SK-N-SH (cell line): ENCODE measurements around the gene OR2C1. TPM values are rescaled to one million over a fixed set of nuclear protein-coding genes. Genes with fewer than 3 reads are reported as not detected.

Experiments
- CTCF ChIA-PET: fragments of 300-600, 350-600 bp; formaldehyde crosslinking; extraction: SDS; loops from one replicate; lab custom pipeline; 2021; lab: Yijun Ruan, JAX
- POLR2A ChIA-PET: fragments of 350-600 bp; sonication (Branson Sonifier 250); formaldehyde crosslinking; extraction: SDS; loops from one replicate; lab custom pipeline; 2020; ENCODE audit warnings: antibody characterized with exemption, inconsistent platforms; lab: Yijun Ruan, JAX
- DNase-seq: peaks from one replicate; pipeline ENCODE4 v3.0.0; 2012
- H2AFZ ChIP-seq: fragments of 200-600 bp; sonication (generic); 2 replicates; pipeline ENCODE4 v1.8.1; 2016; ENCODE audit warnings: antibody characterized with exemption, mild to moderate bottlenecking, low read depth
- H3F3A ChIP-seq: fragments of 200-600 bp; sonication (generic); replicated peaks from 2 replicates; pipeline ENCODE3; 2016; ENCODE audit warnings: antibody characterized with exemption, mild to moderate bottlenecking; ENCODE audit not compliant: insufficient read depth
- H3K27ac ChIP-seq, 2 experiments: fragments of 200-500 bp in 1 of 2; fragments of 200-600 bp in 1 of 2; sonication (Bioruptor generic) in 1 of 2; sonication (generic), shearing (Covaris generic) in 1 of 2; 2 replicates each; pipeline versions ENCODE4 v1.5.1 to v1.6.1; 2014 to 2016; ENCODE audit warnings: low read depth in 2 of 2, inconsistent platforms in 1 of 2, low read length in 1 of 2, mild to moderate bottlenecking in 1 of 2, mixed read lengths in 1 of 2
- H3K27me3 ChIP-seq: fragments of 200-600 bp; sonication (generic), shearing (Covaris generic); 2 replicates; pipeline ENCODE4 v1.6.1; 2016; ENCODE audit warnings: mixed run types; ENCODE audit not compliant: insufficient read depth
- H3K36me3 ChIP-seq, 2 experiments: fragments of 200-500 bp in 1 of 2; fragments of 200-600 bp in 1 of 2; sonication (Bioruptor generic) in 1 of 2; sonication (generic) in 1 of 2; replicated peaks in 1 of 2; 2 replicates each; pipeline versions ENCODE3 to v1.5.1; 2014 to 2016; ENCODE audit warnings: low read length in 1 of 2, mild to moderate bottlenecking in 1 of 2; ENCODE audit not compliant: insufficient read depth in 2 of 2, control insufficient read depth in 1 of 2
- H3K4me1 ChIP-seq, 2 experiments: fragments of 200-500 bp in 1 of 2; fragments of 200-600 bp in 1 of 2; sonication (Bioruptor generic) in 1 of 2; sonication (generic), shearing (Covaris generic) in 1 of 2; 2 replicates each; pipeline versions ENCODE4 v1.5.1 to v1.6.1; 2014 to 2016; ENCODE audit warnings: low read depth in 1 of 2, low read length in 1 of 2, mixed run types in 1 of 2; ENCODE audit not compliant: insufficient read depth in 2 of 2, control insufficient read depth in 1 of 2
- H3K4me2 ChIP-seq: fragments of 200-600 bp; sonication (generic), shearing (Covaris generic); 2 replicates; pipeline ENCODE4 v1.6.1; 2017; ENCODE audit warnings: mixed run types
- H3K4me3 ChIP-seq, 2 experiments: fragments of 200-500 bp in 1 of 2; fragments of 200-600 bp in 1 of 2; sonication (Bioruptor generic) in 1 of 2; sonication (generic), shearing (Covaris generic) in 1 of 2; 2 replicates each; pipeline versions ENCODE4 v1.5.1 to v1.8.1; 2014 to 2016; ENCODE audit warnings: low read depth in 2 of 2, inconsistent platforms in 1 of 2, low read length in 1 of 2, mild to moderate bottlenecking in 1 of 2, mixed read lengths in 1 of 2, moderate library complexity in 1 of 2
- H3K79me2 ChIP-seq: fragments of 200-600 bp; sonication (generic); 2 replicates; pipeline ENCODE4 v1.8.1; 2017; ENCODE audit warnings: mild to moderate bottlenecking; ENCODE audit not compliant: insufficient read depth
- H3K9ac ChIP-seq: fragments of 200-600 bp; sonication (generic); 2 replicates; pipeline ENCODE4 v1.6.1; 2017; ENCODE audit warnings: mixed run types
- H3K9me2 ChIP-seq: fragments of 200-600 bp; sonication (generic); 2 replicates; pipeline ENCODE4 v1.6.1; 2017; ENCODE audit warnings: mixed run types
- H3K9me3 ChIP-seq: fragments of 200-600 bp; sonication (generic); 2 replicates; pipeline ENCODE4 v1.6.1; 2017; ENCODE audit warnings: mixed run types, mild to moderate bottlenecking, moderate library complexity
- H4K20me1 ChIP-seq: fragments of 200-600 bp; sonication (generic); 2 replicates; pipeline ENCODE4 v1.6.1; 2017; ENCODE audit warnings: mild to moderate bottlenecking, mixed run types; ENCODE audit not compliant: insufficient read depth
- CHD2 ChIP-seq: fragments of 150-350 bp; IDR thresholded peaks from 2 replicates; pipeline ENCODE4 v1.6.1; 2018; ENCODE audit warnings: low read length; ENCODE audit not compliant: partially characterized antibody
- EP300 ChIP-seq, 2 experiments: IDR thresholded peaks; 2 replicates each; pipeline versions ENCODE4 v1.4.0 to v1.6.1; 2012; ENCODE audit warnings: borderline replicate concordance in 1 of 2, low read depth in 1 of 2, low read length in 1 of 2
- EZH2phosphoT487 ChIP-seq: fragments of 200-600 bp; sonication (generic); IDR thresholded peaks from 2 replicates; pipeline ENCODE4 v1.6.1; 2017; ENCODE audit warnings: low read depth, mixed run types, mild to moderate bottlenecking, antibody characterized with exemption, moderate library complexity, borderline replicate concordance
- FOXJ3 ChIP-seq: sonication (generic); formaldehyde crosslinking; IDR thresholded peaks from 2 replicates; pipeline ENCODE4 v1.5.1; 2020; ENCODE audit warnings: mild to moderate bottlenecking, missing genetic modification reagents
- FOXM1 ChIP-seq: IDR thresholded peaks from 2 replicates; pipeline ENCODE4 v1.4.0; 2012; ENCODE audit warnings: low read depth, mild to moderate bottlenecking
- GABPA ChIP-seq: IDR thresholded peaks from 2 replicates; pipeline ENCODE4 v1.4.0; 2012; ENCODE audit warnings: low read depth, mild to moderate bottlenecking
- GATA2 ChIP-seq: sonication (generic); formaldehyde crosslinking; IDR thresholded peaks from 2 replicates; pipeline ENCODE4 v1.5.0; 2020; ENCODE audit warnings: mild to moderate bottlenecking, missing genetic modification reagents
- JUND ChIP-seq: IDR thresholded peaks from 2 replicates; pipeline ENCODE4 v1.4.0; 2012
- MXI1 ChIP-seq: IDR thresholded peaks from 2 replicates; pipeline ENCODE4 v1.6.1; 2012; ENCODE audit warnings: mild to moderate bottlenecking, low read depth, low read length, improper control_type of control experiment
- NRF1 ChIP-seq: IDR thresholded peaks from 2 replicates; pipeline ENCODE4 v1.6.1; 2012; ENCODE audit warnings: low read depth, mild to moderate bottlenecking, low read length
- POLR2AphosphoS5 ChIP-seq: IDR thresholded peaks from 2 replicates; pipeline ENCODE4 v1.6.1; 2012; ENCODE audit warnings: low read depth, low read length
- RFX5 ChIP-seq: IDR thresholded peaks from 2 replicates; pipeline ENCODE4 v1.6.1; 2012; ENCODE audit warnings: mild to moderate bottlenecking, improper control_type of control experiment, low read length
- RXRA ChIP-seq: IDR thresholded peaks from 2 replicates; pipeline ENCODE4 v1.4.0; 2012; ENCODE audit warnings: low read depth, mild to moderate bottlenecking, borderline replicate concordance
- SIN3A ChIP-seq: IDR thresholded peaks from 2 replicates; pipeline ENCODE4 v1.6.1; 2012; ENCODE audit warnings: low read depth, mild to moderate bottlenecking, low read length, moderate library complexity, borderline replicate concordance
- TAF1 ChIP-seq: IDR thresholded peaks from 2 replicates; pipeline ENCODE4 v1.6.1; 2012; ENCODE audit warnings: low read depth, mild to moderate bottlenecking, low read length, moderate library complexity, borderline replicate concordance
- YY1 ChIP-seq: IDR thresholded peaks from 2 replicates; pipeline ENCODE4 v1.4.0; 2012; ENCODE audit warnings: low read depth, mild to moderate bottlenecking
- WGBS: methylation state at CpG from one replicate; pipeline ENCODE4 v1.1.6; 2017; ENCODE audit warnings: low lambda C conversion rate; 5-methylcytosine and 5-hydroxymethylcytosine counted together
- polyA plus RNA-seq, 3 experiments: library from polyadenylated mRNA; depleted of rRNA; stranded (reverse); fragments of >200 nt; gene quantifications; 2 replicates each; pipeline ENCODE4 v1.2.3, GENCODE V29; 2012
- TF ChIP-seq, protein P1 (sequence below): IDR thresholded peaks from 2 replicates; pipeline ENCODE4 v1.4.0; 2012; ENCODE audit warnings: low read depth
- TF ChIP-seq, protein P2 (sequence below): fragments of 200-600 bp; sonication (generic); IDR thresholded peaks from 2 replicates; pipeline ENCODE4 v1.6.1; 2017; ENCODE audit warnings: antibody characterized with exemption, mild to moderate bottlenecking, moderate library complexity
- TF ChIP-seq, protein P3 (sequence below): IDR thresholded peaks from 2 replicates; pipeline ENCODE4 v1.6.1; 2012; ENCODE audit warnings: mild to moderate bottlenecking, low read depth, low read length, moderate library complexity
- TF ChIP-seq, protein P4 (sequence below): fragments of 150-350 bp; IDR thresholded peaks from 2 replicates; pipeline ENCODE4 v1.6.1; 2016; ENCODE audit warnings: mild to moderate bottlenecking, low read depth, low read length
- TF ChIP-seq, protein P5 (sequence below): IDR thresholded peaks from 2 replicates; pipeline ENCODE4; 2012

Gene OR2C1
- polyA plus RNA-seq, 1 of the 3 experiments (the other 2 are of a cell fraction) = not detected

DNA sequence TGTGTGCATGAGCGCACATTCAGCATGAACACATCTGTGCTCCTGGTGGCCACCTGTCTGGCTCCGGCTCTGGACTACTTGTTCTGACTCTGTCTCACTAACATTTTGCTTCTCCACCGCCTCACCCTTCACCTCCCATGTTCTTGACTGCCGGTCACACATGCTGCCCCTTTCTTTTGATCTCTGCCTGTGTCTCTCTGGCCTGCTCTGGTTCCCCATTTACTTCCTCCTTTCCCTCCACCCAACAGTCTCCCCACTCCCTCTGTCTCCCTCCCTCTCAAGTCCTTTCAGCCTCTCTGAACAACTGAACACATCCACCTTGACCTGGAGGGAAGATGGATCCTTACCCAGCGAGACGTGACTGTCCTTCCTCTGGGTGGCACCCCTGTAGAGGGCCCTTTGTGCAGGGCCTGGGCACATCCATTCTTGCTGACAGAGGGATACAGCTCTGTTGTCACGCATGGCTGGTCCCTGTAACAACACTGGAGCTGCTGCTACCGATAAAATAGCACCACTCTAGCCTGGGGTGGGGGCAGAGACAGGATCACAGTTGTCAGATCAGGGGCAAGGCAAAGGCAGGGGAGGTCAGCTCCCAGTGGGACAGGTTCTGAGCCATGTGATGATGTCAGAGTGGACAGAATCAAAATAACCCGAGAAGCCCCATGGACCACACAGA, 34.1 kb downstream of the OR2C1 start:
- H3K36me3 ChIP-seq = peaks cover 44 to 60% of the 10 kb centered on the region in 2 experiments
- peaks cover 25% of the 10 kb centered on the region for H3K79me2 ChIP-seq

DNA sequence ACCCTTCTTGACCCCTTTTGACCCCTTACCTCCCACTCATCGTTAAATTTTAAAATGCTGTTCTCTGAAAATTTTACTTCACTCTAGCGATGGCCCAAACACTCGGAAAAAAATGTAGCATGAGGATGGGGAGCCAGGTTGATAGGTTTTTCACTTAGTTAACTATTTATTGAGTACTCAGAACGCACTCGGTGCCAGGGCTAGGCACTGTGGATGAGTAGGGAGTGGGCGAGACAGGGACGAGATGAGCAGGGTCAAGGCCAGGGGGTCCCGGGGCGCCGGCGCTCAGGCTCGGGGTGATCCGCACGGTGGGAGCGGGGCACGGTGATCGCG, 44.7 kb downstream of the OR2C1 start:
- Histone ChIP-seq H3K79me2 (peaks cover 71% of the 10 kb centered on the region), H3K4me3 (peak overlapping the region; percentile 92 to 94), H3K27ac (peak overlapping the region; percentile 81 to 83), H3K4me2 (peak overlapping the region; percentile 79), H3K4me1 (peaks cover 0 to 4% of the 10 kb centered on the region in 2 experiments; a peak in 2 of 4 replicates), H2AFZ (peak overlapping the region; percentile 98; the same call in 1 of the 2 replicates), H3K9me3 (no peaks in the 10 kb centered on the region), H3K36me3 (peaks cover 29 to 65% of the 10 kb centered on the region in 2 experiments), H3K27me3 (no peaks in the 10 kb centered on the region), H4K20me1 (no peaks in the 10 kb centered on the region), H3K9me2 (no peaks in the 10 kb centered on the region), H3F3A (peaks cover 11% of the 10 kb centered on the region), H3K9ac (peak overlapping the region; percentile 95)
- WGBS = 3% methylated on average over 12 of the region's 18 CpGs
- DNase-seq = no peak
- ChIA-PET POLR2A (interaction anchor here (1.1 to 1.7 kb wide), 2 partner anchors 44 to 57 kb away, joined by 5 to 8 read pairs; partner anchors contain the start of genes NAA60 and ZNF597), CTCF (interaction anchor here (0.8 to 1.3 kb wide), 3 partner anchors 22 to 133 kb away, joined by 3 read pairs; partner anchors contain the start of gene OR2C1)
- TF ChIP-seq TAF1 (no peak), CHD2 (no peak), JUND (no peak), EP300 (IDR thresholded peaks at IDR 0.05; ENCODE audit: borderline replicate concordance in 1 of 2, low read depth in 1 of 2, low read length in 1 of 2) (no peak), MXI1 (no peak)
- TF ChIP-seq, protein P1, sequence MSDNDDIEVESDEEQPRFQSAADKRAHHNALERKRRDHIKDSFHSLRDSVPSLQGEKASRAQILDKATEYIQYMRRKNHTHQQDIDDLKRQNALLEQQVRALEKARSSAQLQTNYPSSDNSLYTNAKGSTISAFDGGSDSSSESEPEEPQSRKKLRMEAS = no peak
- TF ChIP-seq, protein P2, sequence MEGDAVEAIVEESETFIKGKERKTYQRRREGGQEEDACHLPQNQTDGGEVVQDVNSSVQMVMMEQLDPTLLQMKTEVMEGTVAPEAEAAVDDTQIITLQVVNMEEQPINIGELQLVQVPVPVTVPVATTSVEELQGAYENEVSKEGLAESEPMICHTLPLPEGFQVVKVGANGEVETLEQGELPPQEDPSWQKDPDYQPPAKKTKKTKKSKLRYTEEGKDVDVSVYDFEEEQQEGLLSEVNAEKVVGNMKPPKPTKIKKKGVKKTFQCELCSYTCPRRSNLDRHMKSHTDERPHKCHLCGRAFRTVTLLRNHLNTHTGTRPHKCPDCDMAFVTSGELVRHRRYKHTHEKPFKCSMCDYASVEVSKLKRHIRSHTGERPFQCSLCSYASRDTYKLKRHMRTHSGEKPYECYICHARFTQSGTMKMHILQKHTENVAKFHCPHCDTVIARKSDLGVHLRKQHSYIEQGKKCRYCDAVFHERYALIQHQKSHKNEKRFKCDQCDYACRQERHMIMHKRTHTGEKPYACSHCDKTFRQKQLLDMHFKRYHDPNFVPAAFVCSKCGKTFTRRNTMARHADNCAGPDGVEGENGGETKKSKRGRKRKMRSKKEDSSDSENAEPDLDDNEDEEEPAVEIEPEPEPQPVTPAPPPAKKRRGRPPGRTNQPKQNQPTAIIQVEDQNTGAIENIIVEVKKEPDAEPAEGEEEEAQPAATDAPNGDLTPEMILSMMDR = no peak
- TF ChIP-seq, protein P3, sequence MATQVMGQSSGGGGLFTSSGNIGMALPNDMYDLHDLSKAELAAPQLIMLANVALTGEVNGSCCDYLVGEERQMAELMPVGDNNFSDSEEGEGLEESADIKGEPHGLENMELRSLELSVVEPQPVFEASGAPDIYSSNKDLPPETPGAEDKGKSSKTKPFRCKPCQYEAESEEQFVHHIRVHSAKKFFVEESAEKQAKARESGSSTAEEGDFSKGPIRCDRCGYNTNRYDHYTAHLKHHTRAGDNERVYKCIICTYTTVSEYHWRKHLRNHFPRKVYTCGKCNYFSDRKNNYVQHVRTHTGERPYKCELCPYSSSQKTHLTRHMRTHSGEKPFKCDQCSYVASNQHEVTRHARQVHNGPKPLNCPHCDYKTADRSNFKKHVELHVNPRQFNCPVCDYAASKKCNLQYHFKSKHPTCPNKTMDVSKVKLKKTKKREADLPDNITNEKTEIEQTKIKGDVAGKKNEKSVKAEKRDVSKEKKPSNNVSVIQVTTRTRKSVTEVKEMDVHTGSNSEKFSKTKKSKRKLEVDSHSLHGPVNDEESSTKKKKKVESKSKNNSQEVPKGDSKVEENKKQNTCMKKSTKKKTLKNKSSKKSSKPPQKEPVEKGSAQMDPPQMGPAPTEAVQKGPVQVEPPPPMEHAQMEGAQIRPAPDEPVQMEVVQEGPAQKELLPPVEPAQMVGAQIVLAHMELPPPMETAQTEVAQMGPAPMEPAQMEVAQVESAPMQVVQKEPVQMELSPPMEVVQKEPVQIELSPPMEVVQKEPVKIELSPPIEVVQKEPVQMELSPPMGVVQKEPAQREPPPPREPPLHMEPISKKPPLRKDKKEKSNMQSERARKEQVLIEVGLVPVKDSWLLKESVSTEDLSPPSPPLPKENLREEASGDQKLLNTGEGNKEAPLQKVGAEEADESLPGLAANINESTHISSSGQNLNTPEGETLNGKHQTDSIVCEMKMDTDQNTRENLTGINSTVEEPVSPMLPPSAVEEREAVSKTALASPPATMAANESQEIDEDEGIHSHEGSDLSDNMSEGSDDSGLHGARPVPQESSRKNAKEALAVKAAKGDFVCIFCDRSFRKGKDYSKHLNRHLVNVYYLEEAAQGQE = no peak

More for the DNA sequence above, 34.1 kb downstream of the OR2C1 start:
- H4K20me1 ChIP-seq = no peaks in the 10 kb centered on the region
- whole genome bisulfite sequencing = 85% methylated on average over 8 of the region's 9 CpGs
- TF ChIP-seq JUND (no peak), CHD2 (no peak), FOXM1 (no peak), GABPA (no peak), RFX5 (no peak), POLR2AphosphoS5 (no peak), RXRA (no peak), EP300 (IDR thresholded peaks at IDR 0.05; ENCODE audit: borderline replicate concordance in 1 of 2, low read depth in 1 of 2, low read length in 1 of 2) (no peak), SIN3A (no peak), NRF1 (no peak), YY1 (no peak), EZH2phosphoT487 (no peak), GATA2 (no peak), FOXJ3 (no peak)
- TF ChIP-seq, protein P4, sequence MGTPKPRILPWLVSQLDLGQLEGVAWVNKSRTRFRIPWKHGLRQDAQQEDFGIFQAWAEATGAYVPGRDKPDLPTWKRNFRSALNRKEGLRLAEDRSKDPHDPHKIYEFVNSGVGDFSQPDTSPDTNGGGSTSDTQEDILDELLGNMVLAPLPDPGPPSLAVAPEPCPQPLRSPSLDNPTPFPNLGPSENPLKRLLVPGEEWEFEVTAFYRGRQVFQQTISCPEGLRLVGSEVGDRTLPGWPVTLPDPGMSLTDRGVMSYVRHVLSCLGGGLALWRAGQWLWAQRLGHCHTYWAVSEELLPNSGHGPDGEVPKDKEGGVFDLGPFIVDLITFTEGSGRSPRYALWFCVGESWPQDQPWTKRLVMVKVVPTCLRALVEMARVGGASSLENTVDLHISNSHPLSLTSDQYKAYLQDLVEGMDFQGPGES = no peak
- TF ChIP-seq, protein P5, sequence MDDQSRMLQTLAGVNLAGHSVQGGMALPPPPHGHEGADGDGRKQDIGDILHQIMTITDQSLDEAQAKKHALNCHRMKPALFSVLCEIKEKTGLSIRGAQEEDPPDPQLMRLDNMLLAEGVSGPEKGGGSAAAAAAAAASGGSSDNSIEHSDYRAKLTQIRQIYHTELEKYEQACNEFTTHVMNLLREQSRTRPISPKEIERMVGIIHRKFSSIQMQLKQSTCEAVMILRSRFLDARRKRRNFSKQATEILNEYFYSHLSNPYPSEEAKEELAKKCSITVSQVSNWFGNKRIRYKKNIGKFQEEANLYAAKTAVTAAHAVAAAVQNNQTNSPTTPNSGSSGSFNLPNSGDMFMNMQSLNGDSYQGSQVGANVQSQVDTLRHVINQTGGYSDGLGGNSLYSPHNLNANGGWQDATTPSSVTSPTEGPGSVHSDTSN = no peak
- TF ChIP-seq, protein P1 = no peak
- H3K4me1 ChIP-seq = no peaks in the 10 kb centered on the region
- no peak overlapping the region for H3K4me3 ChIP-seq
- no peak overlapping the region for H3K27ac ChIP-seq
- H3K9ac ChIP-seq = no peak overlapping the region
- ChIA-PET POLR2A (no interaction called here), CTCF (no interaction called here)
- H3K9me2 ChIP-seq = no peaks in the 10 kb centered on the region
- no peak overlapping the region for H2AFZ ChIP-seq
- 0 out of 2 replicates have a peak, but pooled peaks cover 2% of the 10 kb centered on the region for H3K9me3 ChIP-seq
- no peak overlapping the region for H3K4me2 ChIP-seq
- H3K27me3 ChIP-seq = no peaks in the 10 kb centered on the region
- H3F3A ChIP-seq = no peaks in the 10 kb centered on the region
- DNase-seq = no peak
